Liver (tissue), 3 donors: ENCODE results near the gene EVX1.

Experiments
- ATF3 ChIP-seq: IDR thresholded peaks from 2 replicates; pipeline ENCODE4 v1.6.1; 2016; ENCODE audit warnings: antibody characterized with exemption
- CTCF ChIP-seq: fragments of 150-350 bp; IDR thresholded peaks from 2 replicates; pipeline ENCODE4 v1.5.1; 2017; ENCODE audit warnings: improper control_type of control experiment, low read depth, low read length; ENCODE audit not compliant: missing input control
- EGR1 ChIP-seq, 2 donors: IDR thresholded peaks; 2 replicates each; pipeline ENCODE4 v1.6.1; 2016 to 2018; ENCODE audit warnings: antibody characterized with exemption in 2 of 2, low read depth in 2 of 2
- GABPA ChIP-seq, 2 donors: IDR thresholded peaks in 1 of 2; conservative IDR thresholded peaks in 1 of 2; 2 replicates each; pipeline ENCODE4 v1.6.1; 2016; ENCODE audit warnings: antibody characterized with exemption in 2 of 2, mild to moderate bottlenecking in 1 of 2, moderate library complexity in 1 of 2
- JUND ChIP-seq, 2 donors: IDR thresholded peaks; 2 replicates each; pipeline ENCODE4 v1.6.1; 2016; ENCODE audit warnings: antibody characterized with exemption in 2 of 2
- MAX ChIP-seq: IDR thresholded peaks from 2 replicates; pipeline ENCODE4 v1.6.1; 2016; ENCODE audit warnings: antibody characterized with exemption
- REST ChIP-seq: IDR thresholded peaks from 2 replicates; pipeline ENCODE4 v1.6.1; 2016; ENCODE audit warnings: antibody characterized with exemption, mild to moderate bottlenecking
- SP1 ChIP-seq: IDR thresholded peaks from 2 replicates; pipeline ENCODE4 v1.6.1; 2018; ENCODE audit warnings: antibody characterized with exemption, mild to moderate bottlenecking
- donor health status: healthy.
- donor health status: healthy.

- no peak for TF ChIP-seq CTCF
- TF ChIP-seq REST, result no peak
- TF ChIP-seq EGR1 (IDR thresholded peaks at IDR 0.05; ENCODE audit: low read depth in 2 of 2), result no peak
- no peak for TF ChIP-seq ATF3
- TF ChIP-seq SP1, result no peak
- TF ChIP-seq GABPA (IDR thresholded peaks at IDR 0.05 in 1 of 2, conservative IDR thresholded peaks at IDR 0.05 in 1 of 2), result no peak
- TF ChIP-seq MAX, result no peak
- TF ChIP-seq JUND (IDR thresholded peaks at IDR 0.05), result no peak
These were observed 30.8 kb upstream of the EVX1 start for GRCh38 chr7:27211764-27212204.
